GM13977 (cell line): Measurements from ENCODE around the gene MTHFD2L.

Experiments used
- DNase-seq: peaks from one replicate; pipeline ENCODE4 v3.0.0; 2012; ENCODE audit warnings: low spot score
- CTCF ChIP-seq: IDR thresholded peaks from 2 replicates; pipeline ENCODE4 v1.5.1; 2012; ENCODE audit warnings: mild to moderate bottlenecking, control low read depth; ENCODE audit not compliant: insufficient read depth; ENCODE audit errors: extremely low read depth, missing control alignments
- in situ Hi-C: fragments of 300-500 bp; cut with MboI; formaldehyde crosslinking; loops from one replicate; pipeline ENCODE4 v1.12.0; 2022; ENCODE audit warnings: low sequenced_read_pairs, low pct_unique_long_range_greater_than_20kb, mixed read lengths, inconsistent platforms; ENCODE audit not compliant: unreplicated experiment

The MTHFD2L gene

GRCh38 chr4:74190919-74191397 lies 33.0 kb downstream of the MTHFD2L start:
- in situ Hi-C loops, result loop anchor here (10.0 kb wide), 1 partner anchor 124 kb away; no protein-coding TSS in a partner anchor
- TF ChIP-seq CTCF, result no peak
- DNase-seq, result no peak

DNA sequence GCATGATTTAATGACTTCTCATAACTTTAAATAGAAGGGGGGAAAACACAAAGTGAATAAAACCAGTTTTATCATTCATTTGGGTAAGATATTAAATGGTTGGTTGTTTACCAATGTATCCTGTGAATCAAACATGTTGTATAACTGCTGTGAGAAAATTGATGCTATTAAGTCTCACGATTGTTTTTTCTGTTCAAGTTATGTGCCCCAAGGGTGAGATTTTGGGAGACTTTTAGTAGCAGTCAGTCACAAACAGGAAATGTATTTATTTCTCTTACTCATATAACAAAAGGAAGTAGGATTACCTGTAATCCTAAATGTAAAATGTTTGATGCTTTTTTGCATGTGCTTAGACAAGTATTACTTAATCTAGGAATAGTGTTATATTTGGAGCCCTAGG lies 39.2 kb downstream of the MTHFD2L start:
- in situ Hi-C loops, result loop anchor here (10.0 kb wide), 1 partner anchor 118 kb away; no protein-coding TSS in a partner anchor
- DNase-seq, result no peak
- no peak for TF ChIP-seq CTCF

- in situ Hi-C loops, result no loop called here
- DNase-seq, result no peak
- TF ChIP-seq CTCF, result no peak
Observed at GRCh38 chr4:74202062-74202586, 44.2 kb downstream of the MTHFD2L start.

DNA sequence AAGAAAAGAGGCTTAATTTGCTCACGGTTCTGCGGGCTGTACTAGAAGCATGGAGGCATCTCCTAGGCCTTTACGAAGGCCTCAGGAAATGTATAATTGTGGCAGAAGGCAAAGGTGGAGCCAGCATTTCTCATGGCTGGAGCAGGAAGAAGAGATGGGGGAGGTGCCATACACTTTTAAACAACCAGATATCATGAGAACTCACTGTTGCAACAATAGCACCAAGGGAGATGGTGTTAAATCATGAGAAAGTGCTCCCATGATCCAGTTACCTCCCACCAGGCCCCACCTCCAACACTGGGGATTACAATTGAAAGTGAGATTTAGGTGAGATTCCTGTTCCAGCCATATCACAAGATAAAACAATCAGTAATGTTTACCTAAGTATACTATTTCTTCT lies 45.5 kb downstream of the MTHFD2L start:
- TF ChIP-seq CTCF, result no peak
- no peak for DNase-seq
- in situ Hi-C loops, result no loop called here

- no peak for TF ChIP-seq CTCF
- in situ Hi-C loops, result no loop called here
Observed at GRCh38 chr4:74205046-74205445, 47.1 kb downstream of the MTHFD2L start.

GRCh38 chr4:74205559-74205958 lies 47.6 kb downstream of the MTHFD2L start:
- no peak for DNase-seq
- in situ Hi-C loops, result no loop called here
- TF ChIP-seq CTCF, result no peak

More at GRCh38 chr4:74205046-74205445, 47.1 kb downstream of the MTHFD2L start:
- no peak for DNase-seq
